SK-N-SH (cell line): ENCODE data around the gene HEG1.

Source experiments
- CTCF ChIP-seq: fragments of 200-600 bp; sonication (generic); IDR thresholded peaks from 2 replicates; pipeline ENCODE4 v1.6.1; 2017; ENCODE audit warnings: antibody characterized with exemption, mild to moderate bottlenecking, moderate library complexity
- FOXM1 ChIP-seq: IDR thresholded peaks from 2 replicates; pipeline ENCODE4 v1.4.0; 2012; ENCODE audit warnings: low read depth, mild to moderate bottlenecking
- GABPA ChIP-seq: IDR thresholded peaks from 2 replicates; pipeline ENCODE4 v1.4.0; 2012; ENCODE audit warnings: low read depth, mild to moderate bottlenecking
- RAD21 ChIP-seq: IDR thresholded peaks from 2 replicates; pipeline ENCODE4 v1.6.1; 2012; ENCODE audit warnings: mild to moderate bottlenecking, low read length
- TF ChIP-seq, protein P1 (sequence below): IDR thresholded peaks from 2 replicates; pipeline ENCODE4; 2012

GRCh38 chr3:125037498-125038150 is 18.2 kb downstream of the HEG1 start:
- TF ChIP-seq CTCF (no peak), GABPA (no peak), FOXM1 (no peak), RAD21 (no peak)
- TF ChIP-seq, protein P1, sequence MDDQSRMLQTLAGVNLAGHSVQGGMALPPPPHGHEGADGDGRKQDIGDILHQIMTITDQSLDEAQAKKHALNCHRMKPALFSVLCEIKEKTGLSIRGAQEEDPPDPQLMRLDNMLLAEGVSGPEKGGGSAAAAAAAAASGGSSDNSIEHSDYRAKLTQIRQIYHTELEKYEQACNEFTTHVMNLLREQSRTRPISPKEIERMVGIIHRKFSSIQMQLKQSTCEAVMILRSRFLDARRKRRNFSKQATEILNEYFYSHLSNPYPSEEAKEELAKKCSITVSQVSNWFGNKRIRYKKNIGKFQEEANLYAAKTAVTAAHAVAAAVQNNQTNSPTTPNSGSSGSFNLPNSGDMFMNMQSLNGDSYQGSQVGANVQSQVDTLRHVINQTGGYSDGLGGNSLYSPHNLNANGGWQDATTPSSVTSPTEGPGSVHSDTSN = no peak
